IPS-NIHi11 (cell line): ENCODE measurements around the gene HNF1B.

Experiments
- DNase-seq: peaks from one replicate; pipeline ENCODE4 v3.0.0; 2012; ENCODE audit warnings: mixed read lengths, low spot score

HNF1B gene

DNA sequence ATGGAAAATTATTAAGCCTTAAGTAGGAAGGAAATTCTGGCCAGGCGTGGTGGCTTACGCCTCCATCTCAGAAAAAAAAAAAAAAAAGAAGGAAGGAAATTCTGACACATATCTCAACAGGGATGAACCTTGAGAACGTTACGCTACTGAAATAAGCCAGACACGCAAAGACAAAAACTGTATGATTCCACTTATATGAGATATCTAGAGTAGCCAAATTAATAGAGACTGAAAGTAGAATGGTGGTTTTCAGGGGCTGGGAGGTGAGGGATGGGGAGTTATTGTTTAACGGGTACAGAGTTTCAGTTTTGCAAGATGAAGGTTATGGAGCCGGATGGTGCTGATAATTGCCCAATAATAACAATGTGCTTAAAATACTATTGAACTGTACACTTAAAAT is 16.2 kb upstream of the HNF1B start:
- no peak for DNase-seq

DNA sequence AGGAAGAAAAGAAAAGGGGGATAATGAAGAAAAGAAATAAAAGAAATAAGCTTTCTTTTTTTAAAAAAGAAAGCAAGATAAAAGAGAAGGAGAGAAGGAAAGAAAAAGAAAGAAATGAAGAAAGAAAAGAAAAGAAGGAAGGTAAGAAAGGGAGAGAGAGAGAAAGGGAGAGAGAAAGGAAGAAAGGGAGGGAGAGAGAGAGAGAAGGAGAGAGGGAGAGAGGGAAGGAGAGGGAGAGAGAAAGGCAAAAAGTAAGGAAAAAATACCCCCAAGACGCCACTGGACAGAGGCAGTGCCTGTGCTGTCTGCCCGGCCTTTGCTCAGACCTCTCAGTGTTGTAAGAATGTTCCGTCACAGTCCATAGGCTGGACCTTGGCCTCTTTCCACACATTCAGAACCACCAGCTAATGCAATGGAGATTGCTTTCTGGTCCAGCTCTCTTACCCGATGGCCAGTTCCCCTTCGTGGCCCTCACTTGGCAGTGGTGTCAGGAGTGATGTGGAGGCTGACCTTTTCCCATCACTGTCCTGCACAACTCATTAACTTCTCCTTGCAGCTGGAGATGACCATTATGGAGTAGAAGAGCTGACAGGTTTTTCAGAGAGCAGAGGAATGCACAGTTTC is 14.3 kb upstream of the HNF1B start:
- no peak for DNase-seq

DNA sequence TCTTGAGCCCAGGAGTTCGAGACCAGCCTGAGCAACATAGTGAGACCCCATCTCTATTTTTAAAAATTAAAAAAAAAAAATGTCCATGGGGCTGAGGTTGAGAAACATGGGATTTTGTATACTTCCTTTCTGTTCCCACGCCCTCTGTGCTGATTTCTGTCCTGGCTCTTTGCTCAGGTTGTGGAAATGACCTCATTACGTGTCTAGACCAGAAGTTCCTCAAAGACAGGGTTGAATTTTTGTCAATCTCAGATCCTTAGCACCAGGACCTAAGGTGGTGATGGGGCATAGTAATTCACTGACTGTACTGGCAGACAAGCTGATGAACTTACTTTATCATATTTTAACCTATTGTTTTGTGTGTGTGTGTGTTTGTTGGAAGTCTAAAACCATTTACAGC is 11.2 kb upstream of the HNF1B start:
- DNase-seq, result no peak

DNA sequence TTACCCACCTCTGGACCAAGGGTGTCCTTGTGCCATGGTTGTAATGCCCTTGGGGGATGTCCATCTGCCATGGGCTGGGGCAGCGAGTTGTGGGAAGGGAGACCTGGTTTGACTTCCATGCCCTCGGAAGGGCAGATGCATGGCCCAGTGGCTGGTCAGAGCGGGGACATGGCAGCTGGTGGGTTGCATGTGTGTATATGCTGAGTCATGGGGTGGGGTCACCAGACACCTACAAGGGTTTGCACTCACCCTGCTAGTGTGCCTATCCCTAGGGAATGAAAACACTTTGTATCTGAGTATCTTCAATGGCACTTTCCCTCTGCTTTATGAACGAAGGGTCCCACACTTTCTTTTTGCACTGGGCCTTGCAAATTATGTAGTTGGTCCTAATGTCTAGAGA is 10.6 kb upstream of the HNF1B start:
- no peak for DNase-seq

DNA sequence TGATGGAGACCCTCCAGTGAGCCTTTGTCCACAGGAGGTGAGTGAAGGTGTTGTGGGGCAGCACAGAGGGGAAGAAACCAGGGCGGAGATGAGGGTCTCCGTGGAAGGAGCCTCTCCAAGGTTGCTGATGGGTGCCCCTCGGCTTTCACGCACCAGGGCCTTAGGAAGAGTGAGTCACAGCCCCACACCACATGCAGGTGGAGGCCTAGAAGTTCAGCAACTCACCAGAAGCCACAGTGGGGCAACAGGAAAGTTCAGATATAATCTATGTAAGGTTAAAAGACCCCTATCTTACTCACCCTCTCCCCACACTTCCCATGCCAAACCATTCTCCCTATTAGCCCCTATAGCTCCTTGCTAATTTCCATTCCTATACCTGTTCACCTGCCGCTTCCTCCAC is 9.5 kb upstream of the HNF1B start:
- DNase-seq, result no peak

- DNase-seq, result no peak
Measured at GRCh38 chr17:37752482-37752881, 7.6 kb upstream of the HNF1B start.

- DNase-seq, result no peak
Measured at GRCh38 chr17:37750768-37751475, 6.1 kb upstream of the HNF1B start.

- no peak for DNase-seq
Measured at GRCh38 chr17:37750292-37750691, 5.4 kb upstream of the HNF1B start.

DNA sequence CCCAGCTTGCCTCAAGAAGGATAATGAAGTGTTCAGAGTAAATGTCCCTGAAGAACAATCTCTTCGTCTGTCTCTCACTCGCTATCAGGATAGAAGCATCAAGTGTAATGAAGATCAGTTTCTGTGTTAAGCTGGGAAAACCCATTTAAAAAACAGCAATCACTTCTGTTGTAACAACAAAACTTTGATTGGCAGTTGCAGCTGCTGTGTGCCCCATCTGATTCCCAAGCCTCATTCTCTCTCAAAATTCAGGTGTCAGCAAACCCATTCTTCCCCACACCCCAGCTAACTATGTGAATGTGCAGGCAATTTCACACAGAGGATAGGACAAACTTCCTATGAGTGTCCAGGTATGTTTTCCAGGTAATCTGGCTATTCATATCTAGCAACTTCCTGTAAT is 2.4 kb upstream of the HNF1B start:
- no peak for DNase-seq

- no peak for DNase-seq
Measured at GRCh38 chr17:37746617-37747016, 1.8 kb upstream of the HNF1B start.

- no peak for DNase-seq
Measured at GRCh38 chr17:37745801-37746426, 1.1 kb upstream of the HNF1B start.

GRCh38 chr17:37744633-37744927 is 279 bp downstream of the HNF1B start:
- no peak for DNase-seq

DNA sequence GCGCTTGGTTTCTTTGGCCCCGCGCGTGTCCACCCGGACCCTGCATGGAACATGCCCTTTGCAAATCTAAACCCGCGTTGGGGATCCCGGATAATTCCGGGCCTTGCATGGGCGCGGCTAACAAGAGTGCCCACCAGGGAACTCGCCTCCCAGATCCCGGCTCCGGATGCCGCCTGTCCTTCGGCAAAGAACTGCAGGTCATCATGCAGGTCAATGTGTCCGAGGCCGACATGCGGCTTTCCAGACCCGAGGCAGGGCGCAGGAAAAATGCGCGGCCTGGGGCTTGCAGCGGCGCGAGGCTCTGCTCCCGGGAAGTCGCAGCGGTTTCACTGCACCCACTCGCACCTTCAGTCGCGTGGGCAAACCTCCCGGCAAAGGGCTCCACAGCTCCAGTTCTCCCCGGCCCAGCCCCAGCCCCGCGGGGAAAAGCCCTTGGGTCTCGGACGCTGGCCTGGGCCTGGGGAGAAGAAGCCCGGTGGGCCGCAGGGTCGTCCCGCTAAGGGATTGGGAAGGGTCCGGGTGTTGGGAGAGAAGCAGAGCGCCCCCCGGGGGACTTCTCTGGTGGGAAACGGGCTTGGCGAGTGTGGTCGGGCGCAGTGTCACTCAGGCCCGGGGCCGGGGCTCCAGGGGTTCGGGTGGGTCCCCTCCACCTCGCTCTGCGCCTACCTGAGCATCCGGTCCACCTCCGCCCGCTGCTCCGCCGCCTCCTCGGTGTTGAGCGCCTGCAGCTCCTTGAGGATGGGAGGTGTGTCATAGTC is 805 bp downstream of the HNF1B start:
- peak; percentile 29 for DNase-seq

- peak; percentile 26 for DNase-seq
Measured at GRCh38 chr17:37743612-37743874, 1.3 kb downstream of the HNF1B start.

- peak; percentile 43 for DNase-seq
Measured at GRCh38 chr17:37742762-37743611, 1.9 kb downstream of the HNF1B start.

DNA sequence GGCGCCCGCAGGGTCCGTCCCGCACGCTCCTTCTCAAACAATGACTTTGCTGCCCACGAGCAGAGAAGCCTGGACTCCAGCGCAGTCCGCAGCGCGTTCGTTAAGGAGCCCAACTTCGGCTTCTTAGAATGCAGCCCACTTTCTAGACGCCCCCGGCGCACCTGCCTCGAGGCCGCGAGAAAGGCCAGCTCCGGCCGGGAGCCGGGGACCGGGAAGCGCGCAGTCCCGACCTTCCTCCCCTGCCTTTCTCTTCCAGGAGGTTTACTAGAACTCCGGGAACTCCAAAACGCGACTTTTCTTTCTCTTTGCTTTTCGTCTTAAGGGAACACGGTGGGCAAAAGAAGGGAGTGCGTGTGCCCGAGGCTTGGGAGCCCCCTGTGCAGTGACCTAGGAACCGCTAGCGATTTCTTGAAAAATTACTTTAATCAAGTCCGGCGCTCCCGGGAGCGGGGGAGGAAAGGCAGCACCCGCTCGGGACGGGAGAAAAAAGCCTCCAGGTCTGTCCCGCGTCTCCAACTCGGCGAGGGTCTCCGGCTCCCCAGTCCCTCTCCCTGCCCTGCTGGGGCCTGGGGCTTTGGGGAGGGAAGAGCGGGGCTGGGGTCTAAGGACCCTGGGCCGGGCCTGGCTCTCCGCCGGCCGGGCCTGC is 2.6 kb downstream of the HNF1B start:
- peak; percentile 66 for DNase-seq

- no peak for DNase-seq
Measured at GRCh38 chr17:37741341-37742115, 3.3 kb downstream of the HNF1B start.

DNA sequence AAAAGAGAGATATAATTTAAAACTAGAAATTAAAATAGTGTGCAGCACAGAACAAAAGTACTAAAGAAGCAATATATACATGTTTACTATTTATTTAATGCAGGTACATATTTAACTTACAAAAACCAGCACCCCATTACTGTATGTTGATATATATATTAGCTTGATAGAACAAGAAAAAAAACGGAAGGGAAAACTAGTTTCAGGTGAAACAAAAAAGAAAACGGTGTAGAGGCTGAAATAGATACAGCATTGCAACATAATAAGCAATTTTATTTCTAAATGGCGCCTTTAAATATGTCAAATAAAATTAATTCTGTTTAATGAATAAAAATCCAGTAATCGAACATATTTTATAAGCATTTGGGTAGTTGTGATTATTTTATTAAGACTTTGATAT is 3.9 kb downstream of the HNF1B start:
- DNase-seq, result no peak

DNA sequence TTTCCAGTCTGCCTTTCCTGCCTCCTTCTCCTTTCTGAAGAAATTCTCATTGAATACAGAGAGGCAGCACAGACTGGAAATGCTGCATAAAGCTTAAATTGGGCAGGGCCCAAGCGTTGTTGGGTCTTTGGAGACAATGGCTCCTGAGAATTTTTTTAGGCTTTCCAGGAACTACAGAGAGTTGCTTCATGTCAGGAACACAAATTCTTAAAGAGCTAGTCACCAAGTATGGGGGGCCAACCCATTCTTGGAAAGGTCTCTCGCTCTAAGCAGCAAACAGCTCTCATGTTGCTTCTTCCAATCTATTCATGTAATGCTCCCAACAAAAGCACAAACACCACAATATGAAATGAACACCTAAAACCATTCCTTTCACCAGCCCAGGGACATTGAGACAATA is 6.9 kb downstream of the HNF1B start:
- DNase-seq, result no peak

DNA sequence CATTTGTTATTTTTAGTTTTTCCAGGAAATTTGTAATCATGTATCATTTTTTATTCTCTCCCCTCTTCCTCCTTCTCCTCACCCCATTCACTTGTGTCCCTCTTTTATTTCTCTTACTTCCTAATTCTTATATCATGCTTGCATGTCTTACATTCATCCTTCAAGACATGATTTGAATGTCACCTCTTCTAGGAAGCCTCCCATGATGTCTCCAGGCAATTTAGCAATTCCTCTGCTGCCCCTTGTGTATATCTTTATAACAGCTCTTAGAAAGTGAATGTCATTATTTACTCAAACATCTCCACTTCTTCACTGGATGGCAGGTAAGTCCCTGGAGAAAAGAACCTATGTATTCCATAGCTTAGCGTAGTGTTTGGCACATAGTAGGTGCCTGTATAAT is 7.8 kb downstream of the HNF1B start:
- no peak for DNase-seq

GRCh38 chr17:37736428-37736827 is 8.4 kb downstream of the HNF1B start:
- no peak for DNase-seq
